Bone marrow (tissue), 2 donors: ENCODE data around the gene DENND5B.
"Not testable (repeated sequence)": the region's sequence is repeated elsewhere in the genome, so short reads cannot be mapped to it uniquely, and the experiment has no call there.

Experiments
- DNase-seq, 2 donors: peaks; one replicate each; lab custom pipeline; 2025; lab: John Stamatoyannopoulos, UW

The DENND5B gene

DNA sequence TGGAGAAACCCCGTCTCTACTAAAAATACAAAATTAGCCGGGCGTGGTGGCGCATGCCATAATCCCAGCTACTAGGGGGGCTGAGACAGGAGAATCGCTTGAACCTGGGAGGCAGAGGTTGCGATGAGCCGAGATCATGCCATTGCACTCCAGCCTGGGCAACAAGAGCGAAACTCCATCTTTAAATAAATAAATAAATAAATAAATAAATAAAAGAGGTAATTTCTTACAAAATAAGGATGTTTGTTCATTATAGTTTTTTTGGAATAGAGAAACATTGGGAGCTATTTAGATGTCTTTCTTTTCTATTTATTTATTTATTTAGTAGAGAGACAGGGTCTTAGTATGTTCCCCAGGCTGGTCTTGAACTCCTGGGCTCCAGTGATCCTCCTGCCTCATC lies 213.7 kb downstream of the DENND5B start:
- DNase-seq, result not testable (repeated sequence)

DNA sequence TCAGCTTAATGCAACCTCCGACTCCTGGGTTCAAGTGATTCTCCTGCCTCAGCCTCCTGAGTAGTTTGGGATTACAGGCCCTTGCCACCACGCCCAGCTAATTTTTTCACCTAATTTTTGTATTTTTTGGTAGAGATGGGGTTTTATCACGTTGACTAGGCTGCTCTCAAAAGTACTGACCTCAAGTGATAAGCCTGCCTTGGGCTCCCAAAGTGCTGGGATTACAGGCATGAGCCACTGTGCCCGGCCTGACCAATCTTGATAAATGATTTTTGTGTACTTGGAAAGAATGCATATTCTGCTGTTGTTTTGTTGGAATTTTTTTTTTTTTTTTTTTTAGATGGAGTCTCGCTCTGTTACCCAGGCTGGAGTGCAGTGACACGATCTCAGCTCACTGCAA lies 215.5 kb downstream of the DENND5B start:
- DNase-seq, result not testable (repeated sequence)

DNA sequence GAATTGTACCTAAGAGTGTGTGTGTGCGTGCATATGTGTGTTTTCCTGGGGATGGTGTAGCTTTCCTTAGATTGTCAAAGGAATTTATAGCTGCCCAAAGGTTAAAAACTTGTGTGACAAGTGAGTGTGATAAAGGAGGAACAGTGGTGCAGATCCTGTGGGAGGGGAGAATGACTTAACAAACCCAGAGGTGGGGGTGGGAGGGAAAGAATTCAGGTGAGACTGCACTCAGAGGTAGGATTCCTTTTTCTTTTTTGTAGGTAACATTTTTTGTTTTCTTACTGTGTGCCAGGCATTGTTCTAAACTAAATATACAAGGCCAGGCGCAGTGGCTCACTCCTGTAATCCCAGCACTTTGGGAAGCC lies 219.7 kb downstream of the DENND5B start:
- DNase-seq, result no peak

DNA sequence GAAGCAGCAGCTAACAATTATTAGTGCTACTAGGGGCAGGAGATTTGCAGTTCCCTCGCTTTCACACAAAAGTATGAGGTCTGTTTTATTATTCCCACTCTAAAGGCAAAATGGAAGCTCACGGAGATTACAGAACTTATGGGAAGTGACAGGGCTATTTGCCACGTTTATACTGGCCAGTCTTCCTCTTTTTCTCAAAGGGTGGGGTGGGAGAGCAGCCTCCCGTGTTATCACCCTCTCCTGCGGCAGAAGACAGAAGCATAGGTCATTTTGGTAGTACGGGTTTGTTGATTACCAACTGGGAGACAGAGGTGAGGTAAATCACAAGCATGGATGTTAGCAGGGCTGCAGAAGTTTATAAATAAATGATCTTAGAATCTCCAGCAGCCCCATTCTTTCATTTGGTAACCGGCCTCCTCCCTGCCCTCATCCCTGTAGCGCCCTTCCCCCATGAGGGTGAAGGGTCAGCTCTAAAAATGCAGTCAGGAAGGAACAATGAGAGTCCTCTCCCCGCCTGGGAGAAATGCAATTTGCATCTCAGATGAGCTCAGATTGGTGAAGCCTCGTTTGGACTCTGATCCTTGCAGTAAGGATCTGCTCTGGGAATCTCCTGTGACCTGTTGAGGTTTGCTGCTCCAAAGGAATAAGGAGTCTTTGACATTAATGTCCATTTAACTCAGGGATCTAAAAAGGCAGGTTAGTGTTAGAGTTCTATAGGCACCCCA lies 220.2 kb downstream of the DENND5B start:
- no peak for DNase-seq

DNA sequence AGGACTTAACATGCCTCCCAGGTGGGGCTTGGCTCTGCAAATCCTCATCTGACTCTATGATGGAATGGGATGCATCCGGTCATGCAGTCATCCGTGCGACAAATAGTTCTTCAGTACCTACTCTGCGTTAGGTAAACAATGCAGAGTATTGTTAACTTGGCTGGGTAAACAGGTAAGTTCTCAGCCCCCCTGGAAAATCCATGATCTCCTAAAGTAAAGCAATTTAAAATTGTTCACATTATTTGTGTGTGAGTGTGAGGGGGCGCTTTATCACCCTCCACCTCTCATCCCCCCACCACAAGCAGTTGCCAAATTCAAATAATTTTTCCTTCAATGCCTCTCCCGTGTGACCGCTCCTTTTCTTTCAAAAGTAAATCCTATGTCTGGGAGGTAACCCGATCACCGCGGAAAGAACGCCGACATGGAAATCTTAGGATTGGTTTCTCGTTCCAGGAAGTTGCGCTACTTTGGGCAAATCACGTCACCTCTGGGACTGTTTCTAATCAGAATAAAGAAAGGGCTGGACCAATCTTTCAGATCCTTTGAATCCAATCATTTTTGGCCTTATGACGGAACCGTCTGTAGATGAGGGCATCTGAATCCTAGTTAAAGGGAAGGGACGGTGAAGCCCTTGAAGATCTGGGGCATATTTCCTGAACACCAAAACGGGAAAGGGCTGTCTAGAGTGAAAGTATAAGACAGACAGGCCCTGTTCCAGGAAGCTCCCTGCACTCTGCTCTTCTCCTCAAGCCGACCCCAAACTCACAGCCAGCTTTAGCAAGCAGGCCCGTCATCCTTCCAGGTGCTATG lies 221.0 kb downstream of the DENND5B start:
- no peak for DNase-seq

DNA sequence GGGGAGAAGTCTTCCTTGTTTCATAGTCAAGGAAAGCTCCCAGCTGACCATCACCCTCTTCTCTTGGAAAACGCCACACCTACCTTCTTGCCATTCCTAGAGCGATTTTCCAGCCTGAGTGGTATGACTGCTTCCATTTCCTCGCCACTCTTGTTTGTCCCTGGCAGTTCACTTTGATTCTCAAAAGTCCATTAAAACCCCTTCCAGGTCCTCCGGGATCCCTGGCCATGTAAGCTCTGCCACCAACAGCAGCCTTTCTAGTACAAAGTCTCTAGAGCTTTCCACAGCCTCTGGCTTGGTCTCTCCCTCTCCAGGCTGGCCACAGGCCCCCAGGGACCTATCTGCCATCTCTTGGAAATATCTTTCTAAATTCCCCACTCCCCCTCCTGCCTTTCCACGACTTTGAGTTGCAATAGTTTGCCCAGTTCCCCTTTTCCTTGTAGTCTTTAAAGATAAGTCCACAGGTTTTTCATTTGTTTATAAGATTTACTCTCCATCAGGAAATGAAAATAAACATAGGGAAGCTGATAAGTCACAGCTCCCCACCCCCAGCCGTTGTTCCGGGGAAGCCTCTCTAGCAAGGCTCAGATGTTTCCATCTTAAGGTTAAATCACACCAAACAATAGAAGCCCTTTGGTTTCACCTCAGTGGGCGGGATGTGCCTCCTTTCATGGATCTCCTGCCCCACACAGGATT lies 222.1 kb downstream of the DENND5B start:
- DNase-seq, result no peak

DNA sequence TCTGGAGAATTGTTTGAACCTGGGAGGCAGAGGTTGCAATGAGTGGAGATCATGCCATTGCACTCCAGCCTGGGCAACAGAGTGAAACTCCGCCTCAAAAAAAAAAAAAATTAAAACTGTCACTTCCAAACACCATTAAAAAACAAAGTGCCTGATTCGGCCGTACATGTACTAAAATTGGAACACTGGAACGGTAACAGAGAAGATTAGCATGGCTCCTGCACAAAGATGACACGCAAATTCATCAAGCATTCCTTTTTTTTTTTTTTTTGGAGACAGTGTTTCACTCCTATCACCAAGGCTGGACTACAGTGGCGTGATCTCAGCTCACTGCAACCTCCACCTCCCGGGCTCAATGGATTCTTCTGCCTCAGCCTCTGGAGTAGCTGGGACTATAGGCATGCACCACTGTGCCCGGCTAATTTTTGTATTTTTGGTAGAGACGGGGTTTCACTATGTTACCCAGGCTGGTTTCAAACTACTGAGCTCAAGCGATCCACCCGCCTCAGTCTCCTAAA lies 224.8 kb downstream of the DENND5B start:
- DNase-seq, result no peak

DNA sequence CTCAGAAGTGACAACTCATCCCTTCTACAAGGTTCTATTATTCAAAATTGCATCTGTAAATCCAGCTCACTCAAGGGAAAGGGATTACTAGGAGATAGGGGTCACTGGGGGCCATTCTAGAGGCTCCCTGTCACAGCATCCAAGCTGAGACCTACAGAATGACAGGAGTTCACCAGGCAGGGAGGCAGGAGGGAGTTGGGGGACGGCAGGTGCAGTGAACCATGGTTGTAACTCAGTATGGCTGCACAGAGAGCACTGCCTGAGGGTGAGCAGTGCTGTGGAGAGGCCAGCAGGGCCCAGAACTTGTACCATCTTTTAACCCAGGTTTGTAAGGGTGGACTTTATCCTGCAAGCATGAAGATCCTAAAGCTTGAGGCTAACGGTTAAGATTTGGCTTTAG lies 227.1 kb downstream of the DENND5B start:
- no peak for DNase-seq

DNA sequence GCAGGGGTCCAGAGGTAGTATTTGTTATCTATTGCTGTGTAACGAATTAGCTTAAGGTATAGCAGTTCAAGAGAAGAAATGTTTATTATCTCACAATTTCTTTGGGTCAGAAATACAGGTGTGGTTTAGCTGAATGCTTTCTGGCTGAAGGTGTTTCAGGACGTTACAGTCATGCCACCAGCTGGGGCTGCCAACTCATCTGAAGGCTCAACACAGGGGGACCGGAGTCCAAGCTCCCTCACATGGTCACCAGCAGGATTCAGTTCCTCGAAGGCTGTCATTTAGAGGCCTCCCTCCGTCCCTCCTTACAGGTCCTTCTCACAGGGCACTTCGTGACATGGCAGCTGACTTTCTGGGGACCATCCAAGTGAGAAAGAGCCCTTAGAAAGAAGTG lies 227.5 kb downstream of the DENND5B start:
- DNase-seq, result no peak

DNA sequence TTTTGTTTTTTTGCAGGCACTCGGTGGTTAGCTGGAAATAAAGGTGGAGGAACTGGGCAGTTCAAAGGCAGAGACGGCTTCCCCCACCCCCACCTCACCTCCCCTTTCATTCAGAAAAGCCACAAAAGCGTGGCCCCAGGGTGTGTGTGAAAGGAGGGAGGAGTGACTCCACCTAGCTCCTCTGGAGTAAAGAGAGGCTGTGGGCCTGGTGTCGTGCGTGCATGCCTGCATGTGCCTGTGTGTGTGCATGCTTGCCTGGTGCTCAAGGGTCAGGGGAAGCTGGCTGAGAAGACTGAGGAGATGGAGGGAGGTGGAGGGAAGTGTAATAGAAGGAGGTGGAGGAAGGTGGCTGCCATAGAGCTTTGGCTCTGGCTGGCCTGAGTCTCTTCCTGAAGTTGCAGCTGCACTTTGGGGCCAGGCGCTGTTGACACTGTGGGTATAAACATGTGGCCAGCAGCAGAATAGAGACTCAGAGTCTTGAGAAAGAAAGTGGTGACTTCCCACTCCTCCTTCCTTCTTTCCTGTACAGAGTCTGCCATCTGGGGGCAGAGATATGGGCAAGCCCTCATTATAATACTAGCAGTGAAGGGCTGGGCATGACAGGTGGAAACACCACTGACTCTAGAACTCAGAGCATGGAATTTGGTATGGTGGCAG lies 228.0 kb downstream of the DENND5B start:
- peak in 1 of 2 donors; percentile 58 for DNase-seq

DNA sequence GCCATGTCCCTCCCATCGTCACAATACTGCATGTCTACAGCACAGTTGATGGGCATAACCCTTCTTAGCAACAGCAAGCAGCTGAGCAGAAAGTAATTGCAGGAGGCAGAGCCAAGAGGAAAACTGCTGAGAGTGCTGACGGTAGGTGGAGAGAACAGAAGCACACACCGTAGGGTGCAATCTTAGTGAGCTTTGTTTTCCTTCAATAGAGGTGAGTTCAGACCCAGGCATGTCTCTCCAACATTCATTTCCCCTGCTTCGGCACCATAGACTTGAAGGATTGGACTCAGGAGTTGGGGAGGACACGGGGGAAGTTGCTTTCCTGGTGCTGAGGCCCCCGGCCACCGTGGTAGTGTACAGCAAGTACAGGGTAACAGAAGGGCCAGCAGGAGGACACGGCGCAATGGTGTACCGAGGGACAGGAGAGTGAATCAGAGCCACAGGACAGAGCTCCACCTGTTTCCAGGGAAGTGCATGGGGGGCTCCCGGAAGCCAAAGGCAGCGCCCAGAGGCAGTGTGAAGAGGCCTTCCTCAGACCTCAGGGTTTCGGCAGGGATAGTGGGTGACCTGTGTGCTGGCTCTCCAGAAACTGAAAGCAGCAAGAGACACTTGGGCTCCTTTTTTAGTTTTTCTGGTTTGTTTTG lies 228.7 kb downstream of the DENND5B start:
- DNase-seq, result no peak

DNA sequence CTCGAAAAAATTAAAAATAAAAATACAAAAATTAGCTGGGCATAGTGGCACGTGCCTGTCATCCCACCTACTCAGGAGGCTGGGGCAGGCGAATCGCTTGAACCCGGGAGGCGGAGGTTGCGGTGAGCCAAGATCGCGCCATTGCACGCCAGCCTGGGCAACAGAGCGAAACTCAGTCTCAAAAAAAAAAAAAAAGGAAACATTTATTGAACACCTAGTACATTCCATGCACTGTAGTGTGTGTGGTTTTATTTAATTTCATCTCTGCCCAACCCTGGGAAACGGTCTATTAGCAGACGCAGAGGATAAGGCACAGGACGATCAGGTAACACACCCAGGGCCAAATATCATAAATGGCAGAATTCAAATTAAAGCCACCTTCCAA lies 229.2 kb downstream of the DENND5B start:
- DNase-seq, result no peak

DNA sequence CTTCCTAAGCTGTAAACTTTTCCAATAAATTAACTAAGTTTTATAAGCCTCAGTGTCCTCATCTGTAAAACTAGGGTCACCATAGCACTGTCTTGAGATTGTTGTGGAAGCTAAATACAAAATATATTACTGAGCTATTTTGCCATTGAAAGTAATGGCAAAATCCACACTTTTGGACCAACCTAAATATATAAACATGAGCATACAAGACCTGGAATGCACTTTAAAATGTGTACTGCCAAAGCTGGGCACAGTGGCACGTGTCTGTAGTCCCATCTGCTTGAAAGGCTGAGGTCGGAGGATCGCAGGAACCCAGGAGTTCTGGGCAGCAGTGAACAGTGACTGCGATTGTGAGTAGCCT lies 235.2 kb downstream of the DENND5B start:
- no peak for DNase-seq

DNA sequence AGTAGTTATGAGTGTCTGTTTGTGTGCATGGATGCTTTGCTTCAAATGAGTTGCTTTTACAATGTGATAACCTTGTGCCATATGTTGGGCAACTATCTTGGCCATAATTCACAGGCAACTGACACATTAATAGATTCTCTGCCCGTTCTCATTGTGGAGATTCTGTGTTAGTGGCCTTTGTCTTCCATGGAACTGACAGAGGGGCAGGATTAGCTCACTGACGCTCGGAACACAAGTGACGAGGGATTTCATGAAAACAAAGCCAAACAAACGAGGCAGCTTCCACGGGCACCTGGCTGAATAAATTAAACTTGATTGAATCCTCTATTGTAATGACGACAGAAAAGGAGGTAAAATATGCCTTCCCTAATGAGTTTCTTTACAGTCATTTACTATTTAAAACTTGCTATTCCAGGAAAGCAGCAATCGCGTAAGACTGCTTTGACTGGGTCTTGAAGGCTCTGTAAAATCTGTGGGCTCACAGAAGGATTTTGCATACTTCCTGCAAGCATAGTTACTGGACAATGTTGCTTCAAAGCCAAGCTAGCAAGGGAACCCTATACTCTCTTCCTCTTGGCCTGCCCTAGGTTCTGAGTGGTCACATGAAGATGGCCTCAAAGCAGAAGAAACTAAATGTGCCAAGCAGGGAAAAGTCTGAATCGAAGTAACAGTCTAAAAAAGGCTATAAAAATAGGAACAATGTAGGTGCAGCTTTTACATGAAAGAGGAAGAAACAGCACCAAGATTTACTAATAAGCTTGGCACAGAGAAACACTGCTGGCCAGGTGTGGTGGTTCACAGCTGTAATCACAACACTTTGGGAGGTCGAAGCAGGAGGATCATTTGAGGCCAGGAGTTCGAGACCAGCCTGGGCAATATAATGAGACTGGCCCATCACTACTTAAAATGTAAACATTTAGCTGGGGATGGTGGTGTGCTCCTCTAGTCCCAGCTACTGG lies 236.9 kb downstream of the DENND5B start:
- no peak for DNase-seq

DNA sequence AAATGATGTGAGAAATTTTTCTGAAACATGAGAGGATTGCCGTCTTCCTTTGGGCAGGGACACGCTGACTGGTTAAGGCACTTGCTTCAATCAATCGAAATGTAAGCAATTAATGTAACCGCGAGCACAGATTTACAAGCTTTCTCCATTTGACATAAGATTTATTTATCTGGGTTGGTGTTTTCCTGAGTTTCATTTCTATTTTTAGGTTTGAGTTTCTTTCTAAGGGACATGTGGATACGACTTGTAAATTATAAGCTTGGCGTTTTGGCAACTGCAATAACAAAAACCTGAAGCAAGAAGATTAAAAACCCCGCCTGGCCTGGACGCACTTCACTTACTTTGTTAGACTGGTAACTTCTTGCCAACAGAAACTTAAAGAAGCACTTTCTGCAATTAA lies 244.7 kb downstream of the DENND5B start:
- no peak for DNase-seq

DNA sequence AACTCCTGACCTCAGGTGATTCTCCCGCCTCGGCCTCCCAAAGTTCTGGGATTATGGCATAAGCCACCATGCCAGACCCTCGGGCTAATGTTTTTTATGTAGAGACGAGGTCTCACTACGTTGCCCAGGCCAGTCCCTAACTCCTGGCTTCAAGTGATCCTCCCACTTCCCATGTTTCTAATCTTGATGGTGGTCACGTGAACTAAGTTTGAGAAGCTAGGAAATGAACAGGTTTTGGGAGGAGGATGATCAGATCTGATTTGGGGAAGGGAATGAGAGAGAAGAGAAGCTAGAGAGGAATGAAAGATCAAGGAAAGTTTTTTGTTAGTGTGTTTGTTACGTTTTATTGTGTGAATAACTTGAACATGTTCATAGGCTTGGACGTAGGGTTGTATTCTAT lies 247.8 kb downstream of the DENND5B start:
- DNase-seq, result no peak

DNA sequence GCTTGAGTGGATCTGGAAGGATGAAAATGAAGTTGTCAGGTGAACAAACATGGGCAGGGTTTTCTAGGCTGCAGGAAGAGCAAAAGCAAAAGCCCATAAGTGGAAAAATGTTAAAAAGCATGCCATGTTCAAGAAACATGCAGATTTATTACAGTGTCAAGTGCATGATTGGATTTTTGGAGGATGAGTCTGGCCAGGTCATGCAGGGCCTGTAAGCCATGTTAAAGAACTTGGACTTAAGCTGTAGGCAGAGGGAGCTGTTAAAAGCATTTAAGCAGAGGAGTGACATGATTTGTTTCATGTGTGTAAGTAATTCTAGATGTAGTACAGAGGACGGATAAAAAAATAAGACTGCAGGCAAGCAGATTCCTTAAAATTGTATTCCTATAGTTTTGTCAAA lies 248.7 kb downstream of the DENND5B start:
- DNase-seq, result no peak

DNA sequence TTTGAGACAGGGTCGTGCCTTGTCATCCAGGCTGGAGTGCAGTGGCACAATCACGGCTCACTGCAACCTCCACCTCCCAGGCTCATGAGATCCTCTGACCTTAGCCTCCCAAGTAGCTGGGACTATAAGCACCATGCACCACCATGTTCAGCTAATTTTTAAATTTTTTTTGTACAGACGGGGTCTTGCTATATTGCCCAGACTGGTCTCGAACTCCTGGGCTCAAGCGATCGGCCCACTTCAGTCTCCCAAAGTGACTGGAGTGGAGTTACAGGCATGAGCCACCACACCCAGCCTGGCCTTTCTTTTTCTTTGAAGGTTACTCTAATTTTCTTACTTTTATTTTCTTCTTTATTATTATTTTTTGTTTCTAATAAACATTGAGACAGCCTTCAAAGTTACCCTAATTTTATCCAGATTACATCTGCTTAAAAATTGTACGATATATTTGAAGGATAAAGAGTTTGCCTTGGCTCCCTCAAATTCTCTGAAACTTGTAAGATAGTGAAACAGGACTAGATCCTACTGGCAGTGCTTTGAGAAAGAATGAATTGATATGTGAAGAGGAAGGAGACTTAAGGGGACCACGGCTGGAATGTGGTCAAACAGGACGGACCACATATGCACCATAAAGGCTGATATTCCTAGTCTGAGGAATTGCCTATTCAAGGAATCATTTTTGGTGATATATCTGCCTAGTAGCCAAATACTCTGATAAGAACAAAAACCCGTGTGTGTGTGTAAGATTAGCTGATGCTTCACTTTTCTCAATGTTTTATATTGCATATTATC lies 250.9 kb downstream of the DENND5B start:
- DNase-seq, result no peak

DNA sequence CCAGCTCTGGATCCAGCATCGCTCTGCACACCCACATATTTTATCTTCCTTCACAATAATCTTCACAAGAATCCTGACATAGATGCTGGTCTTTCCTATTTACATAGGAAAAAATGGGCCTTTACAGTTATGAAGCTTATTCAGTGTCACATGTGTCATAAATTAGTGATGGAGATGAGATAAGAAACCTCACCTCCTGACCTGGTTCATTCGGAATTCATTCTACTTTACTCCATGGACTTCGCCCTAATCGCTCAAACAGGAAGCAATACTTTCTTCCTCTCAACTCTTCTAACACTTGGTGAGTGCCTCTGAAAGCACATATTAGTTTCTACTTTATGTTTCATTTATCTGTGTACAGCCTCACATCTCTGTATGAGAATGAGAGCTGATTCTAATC lies 253.0 kb downstream of the DENND5B start:
- DNase-seq, result no peak
